ENCODE data around the gene CATSPERE.

DNA sequence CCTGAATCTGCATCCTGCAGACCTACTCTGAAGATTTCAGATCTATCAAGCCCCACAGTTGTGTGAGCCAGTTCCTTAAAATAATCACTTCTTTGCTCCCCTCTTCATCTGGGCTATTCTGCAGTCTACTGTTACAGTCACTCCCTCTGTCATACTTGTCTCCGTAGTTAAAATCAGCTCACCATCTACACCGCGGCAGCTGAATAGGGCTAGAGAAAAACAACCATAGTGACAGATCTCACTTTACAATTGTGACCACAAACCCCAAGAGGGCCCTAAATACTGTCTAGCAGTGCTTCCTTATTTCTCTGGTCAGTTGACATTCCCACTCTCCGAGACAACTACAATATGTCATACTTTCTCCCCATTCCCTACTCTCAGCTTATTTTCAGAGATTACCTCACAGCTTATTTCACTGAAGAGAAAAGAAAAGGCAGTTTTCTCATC, 204.7 kb downstream of the CATSPERE start:
- TF ChIP-seq, protein P1, sequence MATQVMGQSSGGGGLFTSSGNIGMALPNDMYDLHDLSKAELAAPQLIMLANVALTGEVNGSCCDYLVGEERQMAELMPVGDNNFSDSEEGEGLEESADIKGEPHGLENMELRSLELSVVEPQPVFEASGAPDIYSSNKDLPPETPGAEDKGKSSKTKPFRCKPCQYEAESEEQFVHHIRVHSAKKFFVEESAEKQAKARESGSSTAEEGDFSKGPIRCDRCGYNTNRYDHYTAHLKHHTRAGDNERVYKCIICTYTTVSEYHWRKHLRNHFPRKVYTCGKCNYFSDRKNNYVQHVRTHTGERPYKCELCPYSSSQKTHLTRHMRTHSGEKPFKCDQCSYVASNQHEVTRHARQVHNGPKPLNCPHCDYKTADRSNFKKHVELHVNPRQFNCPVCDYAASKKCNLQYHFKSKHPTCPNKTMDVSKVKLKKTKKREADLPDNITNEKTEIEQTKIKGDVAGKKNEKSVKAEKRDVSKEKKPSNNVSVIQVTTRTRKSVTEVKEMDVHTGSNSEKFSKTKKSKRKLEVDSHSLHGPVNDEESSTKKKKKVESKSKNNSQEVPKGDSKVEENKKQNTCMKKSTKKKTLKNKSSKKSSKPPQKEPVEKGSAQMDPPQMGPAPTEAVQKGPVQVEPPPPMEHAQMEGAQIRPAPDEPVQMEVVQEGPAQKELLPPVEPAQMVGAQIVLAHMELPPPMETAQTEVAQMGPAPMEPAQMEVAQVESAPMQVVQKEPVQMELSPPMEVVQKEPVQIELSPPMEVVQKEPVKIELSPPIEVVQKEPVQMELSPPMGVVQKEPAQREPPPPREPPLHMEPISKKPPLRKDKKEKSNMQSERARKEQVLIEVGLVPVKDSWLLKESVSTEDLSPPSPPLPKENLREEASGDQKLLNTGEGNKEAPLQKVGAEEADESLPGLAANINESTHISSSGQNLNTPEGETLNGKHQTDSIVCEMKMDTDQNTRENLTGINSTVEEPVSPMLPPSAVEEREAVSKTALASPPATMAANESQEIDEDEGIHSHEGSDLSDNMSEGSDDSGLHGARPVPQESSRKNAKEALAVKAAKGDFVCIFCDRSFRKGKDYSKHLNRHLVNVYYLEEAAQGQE (IDR thresholded peaks at IDR 0.05; ENCODE audit: low read depth) = no peak
- TF ChIP-seq EP300 (IDR thresholded peaks at IDR 0.05; ENCODE audit: borderline replicate concordance) (no peak), FOXM1 (IDR thresholded peaks at IDR 0.05; ENCODE audit: borderline replicate concordance, low read depth) (no peak), EGR1 (IDR thresholded peaks at IDR 0.05) (no peak)

All from Ishikawa (cell line).